ENCODE results near the gene SIPA1L2. TPM values are rescaled to one million over a fixed set of nuclear protein-coding genes. Genes with fewer than 3 reads are reported as not detected.
A peak's percentile ranks its signal among the peaks of the same experiment; 100 is the strongest.

Gene SIPA1L2
- total RNA-seq, 1 experiment from 2014 or later = 2.3 TPM

DNA sequence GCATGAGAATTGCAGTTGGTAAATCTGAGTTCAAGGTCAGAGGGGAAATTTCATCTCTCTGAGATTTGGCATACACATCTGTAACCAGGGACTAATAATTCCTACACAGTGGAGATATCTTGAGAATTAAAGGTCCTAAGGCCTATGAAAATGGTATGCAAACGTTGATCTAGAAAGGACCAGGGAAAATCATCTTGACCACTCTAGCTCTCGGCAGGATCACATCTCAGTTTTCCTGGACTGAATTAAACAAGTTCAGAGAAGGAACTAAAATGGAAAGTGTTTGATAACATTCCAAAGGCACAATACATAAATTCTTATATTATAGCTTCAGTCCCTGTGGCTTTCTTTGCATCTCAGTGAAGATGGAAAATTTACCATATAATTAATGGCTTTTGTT lies 28.5 kb upstream of the SIPA1L2 start:
- DNase-seq = no peak
- Histone ChIP-seq H3K4me3 (no peak overlapping the region), H3K4me1 (no peaks in the 10 kb centered on the region), H3K9me3 (replicated peaks) (no peaks in the 10 kb centered on the region), H3K36me3 (no peaks in the 10 kb centered on the region), H3K27me3 (peaks cover 3% of the 10 kb centered on the region; the same call in 1 of the 2 replicates), H3K27ac (no peak overlapping the region)

DNA sequence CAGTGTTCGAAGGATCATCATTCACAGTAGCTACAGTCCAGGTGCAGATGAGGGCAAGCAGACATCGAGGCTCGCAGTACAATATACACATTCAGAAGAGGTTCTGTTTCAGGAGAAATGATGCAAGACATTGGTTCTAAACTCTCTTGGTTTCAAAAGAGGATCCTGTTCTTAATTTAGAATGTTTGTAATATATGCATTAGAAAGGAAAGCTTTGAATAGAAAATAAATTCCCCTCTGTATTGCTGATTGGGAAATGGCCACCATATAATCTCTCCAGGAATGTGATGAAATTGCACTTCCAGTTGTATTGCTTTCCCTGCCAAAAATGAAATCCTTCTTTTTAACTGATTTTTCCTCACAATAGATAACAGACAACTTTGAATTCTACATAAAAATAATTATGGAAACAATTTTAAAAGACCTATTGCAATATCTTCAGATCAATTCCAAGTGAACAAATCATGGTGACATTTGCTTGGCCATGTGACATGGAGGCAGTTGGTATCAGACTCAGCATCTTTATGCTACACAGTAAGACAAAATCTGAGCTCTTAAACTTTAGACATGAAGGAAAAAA lies 27.6 kb upstream of the SIPA1L2 start:
- Histone ChIP-seq H3K36me3 (no peaks in the 10 kb centered on the region), H3K27ac (no peak overlapping the region), H3K27me3 (peaks cover 3% of the 10 kb centered on the region; the same call in 1 of the 2 replicates), H3K4me3 (no peak overlapping the region), H3K4me1 (no peaks in the 10 kb centered on the region), H3K9me3 (replicated peaks) (no peaks in the 10 kb centered on the region)
- no peak for DNase-seq

DNA sequence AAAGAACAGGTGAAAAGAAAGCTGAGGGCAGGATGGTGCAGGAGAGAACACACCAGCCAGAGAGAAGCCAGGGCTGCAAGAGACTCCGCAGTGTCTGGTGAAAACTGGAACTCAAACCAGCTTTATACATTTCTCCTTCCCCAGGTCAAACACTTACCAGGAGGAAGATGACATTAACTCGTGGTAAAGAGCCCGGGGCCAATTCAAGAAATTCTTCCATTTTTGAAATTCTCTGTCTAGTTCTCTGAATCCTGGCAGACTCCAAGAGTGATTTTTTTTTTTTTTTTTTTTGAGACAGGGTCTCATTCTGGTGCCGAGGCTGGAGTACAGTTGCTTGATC lies 25.8 kb upstream of the SIPA1L2 start:
- no peak for DNase-seq
- Histone ChIP-seq H3K4me3 (no peak overlapping the region), H3K9me3 (replicated peaks) (no peaks in the 10 kb centered on the region), H3K36me3 (no peaks in the 10 kb centered on the region), H3K4me1 (no peaks in the 10 kb centered on the region), H3K27me3 (no peaks in the 10 kb centered on the region; the same call in 1 of the 2 replicates), H3K27ac (no peak overlapping the region)

DNA sequence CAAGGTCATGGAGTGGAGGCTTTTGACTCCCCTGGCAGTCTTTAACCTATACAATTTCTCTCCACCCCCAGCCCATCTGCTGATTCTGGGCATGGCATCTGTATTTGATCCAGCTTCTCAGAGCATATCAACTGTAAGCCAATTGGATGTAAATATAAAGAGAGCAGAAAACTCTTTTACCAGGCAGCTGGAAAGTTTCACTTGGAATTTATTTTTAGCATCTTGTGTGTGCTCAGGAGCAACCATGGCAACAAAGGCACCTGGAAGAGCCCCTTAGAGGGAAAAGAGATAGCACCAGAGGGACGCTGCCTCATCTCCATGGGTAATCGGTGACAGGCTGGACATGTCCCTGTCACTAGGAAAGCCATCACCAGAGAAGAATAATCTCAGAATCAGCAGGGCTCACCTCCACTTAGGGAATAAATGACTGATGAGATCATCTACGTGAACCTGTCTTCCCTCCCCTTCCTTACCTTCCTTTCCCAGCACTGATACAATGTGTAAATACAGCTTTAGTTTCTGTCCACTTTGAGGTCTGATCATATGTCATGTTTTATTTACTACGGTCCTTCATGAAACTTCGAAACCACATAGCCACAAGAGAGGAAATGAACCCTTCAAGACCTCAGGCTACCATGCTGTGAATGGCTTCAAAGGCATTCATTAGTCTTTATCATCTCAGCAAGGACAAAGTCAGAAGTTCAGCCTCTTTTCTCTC lies 25.3 kb upstream of the SIPA1L2 start:
- Histone ChIP-seq H3K4me3 (no peak overlapping the region), H3K36me3 (no peaks in the 10 kb centered on the region), H3K27ac (no peak overlapping the region), H3K9me3 (replicated peaks) (no peaks in the 10 kb centered on the region), H3K27me3 (no peaks in the 10 kb centered on the region; the same call in 1 of the 2 replicates), H3K4me1 (no peaks in the 10 kb centered on the region)
- no peak for DNase-seq

DNA sequence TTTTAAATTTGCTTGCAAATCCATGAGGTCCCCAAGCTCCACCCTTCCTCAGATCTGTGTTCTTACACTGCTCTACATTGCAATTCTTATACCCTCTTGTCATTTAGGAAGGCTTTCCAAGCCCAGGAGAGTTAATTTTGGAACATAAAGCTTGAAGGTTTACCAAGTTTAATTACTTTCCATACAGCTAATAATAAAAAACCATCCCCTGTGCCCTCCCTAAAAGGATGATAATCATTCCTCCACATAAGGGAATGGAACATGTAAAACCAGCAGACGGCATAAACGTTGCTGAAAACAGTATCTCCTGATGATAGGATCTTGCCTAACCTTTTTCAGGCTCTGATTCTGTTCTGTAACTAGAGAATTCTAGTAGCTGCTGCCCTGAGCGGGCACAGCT lies 23.9 kb upstream of the SIPA1L2 start:
- DNase-seq = no peak
- Histone ChIP-seq H3K36me3 (no peaks in the 10 kb centered on the region), H3K4me3 (no peak overlapping the region), H3K9me3 (replicated peaks) (no peaks in the 10 kb centered on the region), H3K4me1 (no peaks in the 10 kb centered on the region), H3K27ac (no peak overlapping the region), H3K27me3 (no peaks in the 10 kb centered on the region; the same call in 1 of the 2 replicates)

DNA sequence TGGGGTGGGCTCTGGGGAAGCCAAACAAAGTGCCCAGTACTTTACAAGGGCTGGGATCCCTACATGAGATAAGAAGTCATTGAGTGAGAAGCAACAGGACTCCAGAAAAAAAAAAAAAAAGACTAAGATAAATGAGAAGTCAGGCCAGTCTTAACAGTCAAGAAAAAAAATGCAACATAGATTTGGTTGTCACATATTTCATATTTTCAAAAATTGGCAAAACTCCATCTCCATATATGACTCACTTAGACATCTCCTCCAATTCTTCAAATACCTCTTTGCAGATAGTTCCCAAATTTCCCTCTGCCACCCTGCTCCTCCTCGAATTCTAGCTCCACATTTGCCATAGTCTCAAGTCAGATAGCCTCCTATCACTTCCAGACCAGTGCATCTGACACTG lies 20.9 kb upstream of the SIPA1L2 start:
- H3K4me1 ChIP-seq = no peaks in the 10 kb centered on the region
- no peak overlapping the region for H3K27ac ChIP-seq
- no peaks in the 10 kb centered on the region for H3K9me3 ChIP-seq (replicated peaks)
- H3K36me3 ChIP-seq = no peaks in the 10 kb centered on the region
- H3K4me3 ChIP-seq = no peak overlapping the region
- H3K27me3 ChIP-seq = no peaks in the 10 kb centered on the region; the same call in 1 of the 2 replicates
- DNase-seq = no peak

DNA sequence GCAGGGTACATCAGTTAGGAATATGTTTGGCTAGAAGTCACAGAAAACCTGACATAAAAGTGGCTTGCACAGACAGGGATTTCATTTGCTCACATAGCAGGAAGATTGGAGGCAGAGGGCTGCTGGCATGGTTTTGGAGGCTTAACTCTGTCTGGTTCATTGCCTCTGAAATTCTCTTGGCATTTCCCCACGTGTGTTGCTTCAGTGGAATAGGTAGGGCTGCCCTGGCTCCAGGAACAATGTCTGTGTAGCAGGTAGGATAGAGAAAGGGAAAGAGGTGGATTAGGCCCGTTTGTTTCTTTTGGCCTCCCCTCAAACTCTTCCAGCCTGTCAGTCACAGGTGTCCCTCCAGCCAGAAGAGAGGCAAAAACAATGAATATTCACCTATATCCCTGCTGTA lies 20.5 kb upstream of the SIPA1L2 start:
- Histone ChIP-seq H3K27ac (no peak overlapping the region), H3K4me3 (no peak overlapping the region), H3K27me3 (no peaks in the 10 kb centered on the region; the same call in 1 of the 2 replicates), H3K36me3 (no peaks in the 10 kb centered on the region), H3K4me1 (no peaks in the 10 kb centered on the region), H3K9me3 (replicated peaks) (no peaks in the 10 kb centered on the region)
- no peak for DNase-seq

DNA sequence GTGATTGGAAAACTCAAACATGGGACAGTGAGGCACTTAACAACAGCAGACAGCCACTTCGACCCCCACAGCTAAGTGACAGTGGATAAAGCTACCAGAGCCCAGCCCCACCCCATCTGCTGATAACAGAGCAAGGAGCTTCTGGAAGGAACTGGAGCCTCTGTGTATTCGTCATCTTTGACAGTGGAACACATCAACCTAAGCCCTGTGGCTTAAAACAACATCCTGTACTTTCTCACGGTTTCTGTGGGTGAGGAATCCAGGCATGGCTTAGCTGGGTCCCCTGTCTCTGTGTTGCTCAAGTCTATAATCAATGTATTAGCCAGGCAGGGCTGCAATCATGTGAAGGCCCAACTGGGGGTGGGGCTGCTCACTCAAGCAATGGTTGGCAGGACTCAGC lies 18.4 kb upstream of the SIPA1L2 start:
- H3K27me3 ChIP-seq = no peaks in the 10 kb centered on the region
- DNase-seq = no peak
- H3K4me3 ChIP-seq = no peak overlapping the region
- no peaks in the 10 kb centered on the region for H3K36me3 ChIP-seq
- H3K27ac ChIP-seq = no peak overlapping the region
- H3K4me1 ChIP-seq = no peaks in the 10 kb centered on the region
- no peaks in the 10 kb centered on the region for H3K9me3 ChIP-seq (replicated peaks)

DNA sequence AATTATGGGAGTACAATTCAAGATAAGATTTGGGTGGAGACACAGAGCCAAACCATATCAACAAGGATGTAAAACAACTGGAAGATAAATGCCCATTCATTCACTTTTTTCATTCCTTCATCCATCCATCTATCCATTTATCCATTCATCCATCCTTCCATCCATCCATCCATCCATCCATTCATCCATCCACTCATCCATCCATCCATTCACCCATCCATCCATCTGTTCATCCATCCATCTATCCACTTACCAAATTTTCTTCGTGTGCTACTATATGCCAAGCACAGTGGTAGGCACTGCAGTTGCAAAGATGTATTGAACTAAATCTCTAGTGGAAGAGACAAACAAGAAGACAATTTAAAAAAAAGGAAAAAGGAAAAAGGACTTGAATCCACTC lies 14.3 kb upstream of the SIPA1L2 start:
- no peaks in the 10 kb centered on the region for H3K36me3 ChIP-seq
- no peak for DNase-seq

DNA sequence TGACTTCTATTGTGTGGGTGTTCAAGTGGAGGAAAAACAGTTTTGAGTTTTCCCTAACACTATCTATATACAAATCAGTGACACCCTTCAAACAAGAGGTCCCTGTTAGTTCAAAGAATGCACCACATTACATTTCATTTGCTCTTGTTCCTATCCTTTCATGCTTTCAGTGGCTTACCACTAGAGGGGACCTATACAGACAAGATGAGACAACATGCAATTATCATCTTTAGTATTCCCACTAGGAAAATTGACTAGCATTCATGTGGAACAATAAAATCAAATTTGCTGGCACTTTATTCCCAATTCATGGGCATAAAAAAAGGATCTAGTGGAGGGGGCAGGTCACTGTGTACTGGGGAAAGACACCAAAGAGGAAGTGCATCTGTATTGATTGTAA lies 13.3 kb upstream of the SIPA1L2 start:
- Histone ChIP-seq H3K27ac (no peak overlapping the region), H3K4me3 (no peak overlapping the region), H3K27me3 (no peaks in the 10 kb centered on the region), H3K4me1 (no peaks in the 10 kb centered on the region), H3K9me3 (replicated peaks) (no peaks in the 10 kb centered on the region), H3K36me3 (no peaks in the 10 kb centered on the region)
- no peak for DNase-seq

More for the DNA sequence above, 14.3 kb upstream of the SIPA1L2 start:
- Histone ChIP-seq H3K4me3 (no peak overlapping the region), H3K9me3 (replicated peaks) (no peaks in the 10 kb centered on the region), H3K27ac (no peak overlapping the region), H3K27me3 (no peaks in the 10 kb centered on the region), H3K4me1 (no peaks in the 10 kb centered on the region)

DNA sequence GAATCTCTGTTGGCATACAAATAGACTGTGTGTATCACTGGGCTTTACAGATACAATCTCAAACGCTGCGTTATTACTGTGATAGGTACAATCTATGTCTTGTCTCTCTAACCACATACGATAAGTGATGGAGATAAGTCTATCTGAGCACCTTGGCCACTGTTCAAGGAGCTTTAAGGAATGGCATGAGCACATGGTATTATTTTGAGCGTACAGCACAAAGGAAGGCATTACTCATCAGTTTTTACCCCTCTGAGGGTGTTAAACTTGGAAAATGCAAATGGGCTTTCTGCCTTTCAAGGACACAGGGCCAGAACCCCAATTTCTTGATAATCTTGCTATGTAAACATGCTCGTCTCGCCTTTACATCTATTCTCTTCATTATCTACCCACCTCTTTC lies 11.6 kb upstream of the SIPA1L2 start:
- H3K4me3 ChIP-seq = no peak overlapping the region
- no peaks in the 10 kb centered on the region for H3K36me3 ChIP-seq
- no peaks in the 10 kb centered on the region for H3K9me3 ChIP-seq (replicated peaks)
- H3K4me1 ChIP-seq = no peaks in the 10 kb centered on the region
- no peaks in the 10 kb centered on the region for H3K27me3 ChIP-seq
- no peak overlapping the region for H3K27ac ChIP-seq
- no peak for DNase-seq

DNA sequence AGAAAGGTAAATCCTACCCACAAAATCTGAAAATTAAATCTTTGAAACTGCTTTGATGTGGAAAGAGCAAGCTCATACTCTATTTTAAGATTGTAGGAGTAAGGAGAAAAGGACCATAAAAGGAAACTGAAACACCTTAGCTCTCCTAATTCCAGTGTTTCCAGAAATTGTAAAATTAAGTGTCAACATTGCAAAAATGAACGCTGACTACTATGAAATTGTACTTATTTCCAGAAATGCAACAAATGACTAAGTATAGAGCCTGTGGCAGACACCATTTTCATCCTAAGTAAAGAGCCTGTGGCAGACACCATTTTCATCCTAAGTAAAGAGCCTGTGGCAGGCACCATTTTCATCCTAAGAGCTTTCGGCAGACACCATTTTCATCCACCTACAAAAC lies 6.9 kb upstream of the SIPA1L2 start:
- Histone ChIP-seq H3K4me1 (no peaks in the 10 kb centered on the region), H3K27ac (no peak overlapping the region), H3K36me3 (no peaks in the 10 kb centered on the region), H3K9me3 (replicated peaks) (no peaks in the 10 kb centered on the region; the same call in 1 of the 2 replicates), H3K4me3 (no peak overlapping the region), H3K27me3 (no peaks in the 10 kb centered on the region)
- DNase-seq = no peak

DNA sequence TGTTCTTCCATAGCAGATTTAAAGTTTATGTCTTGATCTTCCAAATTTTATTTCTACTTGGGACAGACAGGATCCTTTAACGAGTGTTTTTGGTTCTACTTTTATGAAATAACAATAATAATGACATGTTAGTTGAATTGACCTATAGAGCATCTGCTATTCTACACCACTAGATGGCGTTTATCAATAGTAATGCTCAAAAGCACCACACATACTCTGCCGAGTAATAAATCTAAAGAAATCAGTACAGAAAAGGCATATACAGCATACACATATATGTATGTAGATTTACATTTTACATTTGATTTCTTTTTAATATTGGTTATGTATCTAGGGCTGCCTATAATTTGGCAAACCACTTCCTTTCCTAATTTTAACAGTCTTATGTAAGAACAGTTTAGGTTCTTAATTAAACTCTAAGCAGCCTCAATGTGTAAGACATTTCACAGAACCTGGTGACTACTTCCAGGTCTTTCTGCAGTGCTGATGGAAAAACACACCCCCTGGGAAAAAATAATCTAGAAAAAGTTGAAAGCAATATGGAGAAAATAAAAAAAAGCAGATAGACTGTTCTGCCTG lies 5.9 kb upstream of the SIPA1L2 start:
- Histone ChIP-seq H3K9me3 (replicated peaks) (no peaks in the 10 kb centered on the region; the same call in 1 of the 2 replicates), H3K27me3 (no peaks in the 10 kb centered on the region; the same call in 1 of the 2 replicates), H3K27ac (no peak overlapping the region), H3K4me1 (no peaks in the 10 kb centered on the region), H3K4me3 (no peak overlapping the region), H3K36me3 (no peaks in the 10 kb centered on the region)
- peak in 1 of 2 experiments; percentile 52 for DNase-seq

DNA sequence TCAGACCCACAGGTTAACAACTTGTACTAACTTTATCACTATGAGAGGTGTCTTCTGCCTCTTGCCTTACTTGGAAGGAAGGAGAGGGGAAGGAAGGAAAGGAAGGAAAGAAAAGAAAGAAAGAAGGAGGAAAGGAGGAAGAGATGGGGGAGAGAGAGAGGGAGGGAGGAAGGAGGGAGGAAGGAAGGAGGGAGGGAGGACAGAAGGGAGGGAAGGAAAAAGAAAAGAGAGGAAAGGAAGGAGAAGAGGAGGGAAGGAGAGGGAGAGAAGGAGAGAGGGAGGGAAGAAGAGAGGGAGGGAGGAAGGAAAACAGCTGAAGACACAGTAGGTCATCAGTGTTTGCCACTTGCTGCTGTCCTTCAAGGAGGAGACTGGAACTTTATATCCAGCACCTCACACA lies 5.3 kb upstream of the SIPA1L2 start:
- Histone ChIP-seq H3K36me3 (no peaks in the 10 kb centered on the region), H3K4me3 (no peak overlapping the region), H3K27me3 (no peaks in the 10 kb centered on the region; the same call in 1 of the 2 replicates), H3K4me1 (no peaks in the 10 kb centered on the region), H3K27ac (no peak overlapping the region), H3K9me3 (replicated peaks) (no peaks in the 10 kb centered on the region; the same call in 1 of the 2 replicates)
- peak in 1 of 2 experiments; percentile 9 for DNase-seq

DNA sequence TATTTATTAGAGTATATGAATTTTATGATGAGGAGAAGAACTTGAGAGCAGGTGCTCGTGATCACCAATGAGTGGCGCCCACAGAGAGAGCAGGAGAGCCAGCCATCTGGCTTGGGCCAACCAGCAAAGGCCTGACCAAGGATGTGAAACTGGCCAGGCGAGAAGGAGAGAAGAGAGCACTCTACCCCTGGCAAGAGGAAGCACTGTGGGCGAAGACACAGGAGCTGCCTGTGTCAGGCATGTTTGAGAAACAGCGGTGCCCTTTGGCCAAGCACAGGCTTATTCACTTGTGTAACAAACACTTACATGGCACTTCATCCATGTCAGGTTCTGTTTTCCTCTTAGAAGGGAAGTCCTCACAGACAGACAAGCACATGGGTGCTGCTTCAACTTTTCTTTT lies 4.2 kb upstream of the SIPA1L2 start:
- Histone ChIP-seq H3K36me3 (no peaks in the 10 kb centered on the region), H3K27ac (no peak overlapping the region)
- no peak for DNase-seq

More for the DNA sequence above, 4.2 kb upstream of the SIPA1L2 start:
- Histone ChIP-seq H3K27me3 (no peaks in the 10 kb centered on the region; the same call in 1 of the 2 replicates), H3K9me3 (replicated peaks) (no peaks in the 10 kb centered on the region; the same call in 1 of the 2 replicates), H3K4me1 (no peaks in the 10 kb centered on the region), H3K4me3 (no peak overlapping the region)

All from SJCRH30 (cell line).